ENCODE measurements around the gene KCMF1. TPM values are rescaled to one million over a fixed set of nuclear protein-coding genes. Genes with fewer than 3 reads are reported as not detected.

Gene KCMF1
- total RNA-seq, 2 experiments from 2014 or later = 78.1 to 98.5 TPM

- ChIA-PET POLR2A (no interaction called here), CTCF (interaction anchor here (0.5 to 7.5 kb wide), 4 partner anchors 9 to 484 kb away, joined by 3 to 66 read pairs (median 4); no protein-coding TSS in a partner anchor)
- intact Hi-C loops (cut with DNase I, micrococcal nuclease) = no loop called here
- H3K27ac Mint-ChIP-seq = peak overlapping the region; percentile 89
- no peak overlapping the region for H3K4me3 Mint-ChIP-seq
- peak; percentile 28 for ATAC-seq
- H3K27me3 Mint-ChIP-seq = no peaks in the 10 kb centered on the region
- no peak for DNase-seq
- peaks cover 50% of the 10 kb centered on the region for H3K36me3 Mint-ChIP-seq (ENCODE audit: low read depth)
- H3K4me1 Mint-ChIP-seq = peaks cover 78% of the 10 kb centered on the region
- H3K9me3 Mint-ChIP-seq (ENCODE audit: low read depth) = peaks cover 9% of the 10 kb centered on the region
These were observed 38.2 kb downstream of the KCMF1 start for GRCh38 chr2:85009019-85009618.

GRCh38 chr2:85010404-85010803 lies 39.4 kb downstream of the KCMF1 start:
- H3K4me1 Mint-ChIP-seq = peaks cover 86% of the 10 kb centered on the region
- ChIA-PET CTCF (interaction anchor here (7.5 kb wide), 1 partner anchor 85 kb away, joined by 66 read pairs; no protein-coding TSS in a partner anchor), POLR2A (interaction anchor here (0.5 to 0.6 kb wide), 2 partner anchors 10 to 87 kb away, joined by 4 to 7 read pairs; no protein-coding TSS in a partner anchor)
- no peaks in the 10 kb centered on the region for H3K27me3 Mint-ChIP-seq
- intact Hi-C loops (cut with DNase I, micrococcal nuclease) = loop anchor here (5.0 kb wide), 1 partner anchor 513 kb away; no protein-coding TSS in a partner anchor
- peaks cover 45% of the 10 kb centered on the region for H3K36me3 Mint-ChIP-seq (ENCODE audit: low read depth)
- DNase-seq (no peak), ATAC-seq (no peak)
- H3K9me3 Mint-ChIP-seq (ENCODE audit: low read depth) = peaks cover 8% of the 10 kb centered on the region
- H3K27ac Mint-ChIP-seq = peak overlapping the region; percentile 13
- no peak overlapping the region for H3K4me3 Mint-ChIP-seq

- peaks cover 88% of the 10 kb centered on the region for H3K4me1 Mint-ChIP-seq
- ChIA-PET CTCF (interaction anchor here (0.6 to 7.5 kb wide), 2 partner anchors 86 to 560 kb away, joined by 3 to 66 read pairs; no protein-coding TSS in a partner anchor), POLR2A (interaction anchor here (0.5 to 0.6 kb wide), 3 partner anchors 10 to 87 kb away, joined by 4 to 7 read pairs (median 4); no protein-coding TSS in a partner anchor)
- H3K27me3 Mint-ChIP-seq = no peaks in the 10 kb centered on the region
- DNase-seq = no peak
- intact Hi-C loops (cut with DNase I, micrococcal nuclease) = loop anchor here (1.0 to 5.0 kb wide), 2 partner anchors 9 to 514 kb away; no protein-coding TSS in a partner anchor
- H3K36me3 Mint-ChIP-seq (ENCODE audit: low read depth) = peaks cover 40% of the 10 kb centered on the region
- H3K9me3 Mint-ChIP-seq (ENCODE audit: low read depth) = peaks cover 8% of the 10 kb centered on the region
- peak; percentile 76 for ATAC-seq
- peak overlapping the region; percentile 80 for H3K27ac Mint-ChIP-seq
- H3K4me3 Mint-ChIP-seq = no peak overlapping the region
These were observed 40.1 kb downstream of the KCMF1 start for GRCh38 chr2:85011098-85011497.

GRCh38 chr2:85011747-85012146 lies 40.8 kb downstream of the KCMF1 start:
- Mint-ChIP-seq H3K27me3 (no peaks in the 10 kb centered on the region), H3K27ac (peak overlapping the region; percentile 80), H3K4me3 (no peak overlapping the region), H3K36me3 (ENCODE audit: low read depth) (peaks cover 38% of the 10 kb centered on the region), H3K9me3 (ENCODE audit: low read depth) (peaks cover 8% of the 10 kb centered on the region), H3K4me1 (peaks cover 90% of the 10 kb centered on the region)
- POLR2A ChIA-PET = no interaction called here
- CTCF ChIA-PET = interaction anchor here (0.6 to 7.5 kb wide), 5 partner anchors 17 to 561 kb away, joined by 3 to 66 read pairs (median 4); no protein-coding TSS in a partner anchor
- DNase-seq (no peak), ATAC-seq (no peak)
- intact Hi-C loops (cut with DNase I, micrococcal nuclease) = loop anchor here (1.0 to 5.0 kb wide), 2 partner anchors 9 to 514 kb away; no protein-coding TSS in a partner anchor

GRCh38 chr2:85012431-85012830 lies 41.5 kb downstream of the KCMF1 start:
- POLR2A ChIA-PET = no interaction called here
- no peak overlapping the region for H3K4me3 Mint-ChIP-seq
- CTCF ChIA-PET = interaction anchor here (0.6 to 7.5 kb wide), 5 partner anchors 16 to 166 kb away, joined by 3 to 66 read pairs (median 4); no protein-coding TSS in a partner anchor

GRCh38 chr2:85012855-85013254 lies 41.9 kb downstream of the KCMF1 start:
- Mint-ChIP-seq H3K36me3 (ENCODE audit: low read depth) (peaks cover 28% of the 10 kb centered on the region), H3K4me3 (no peak overlapping the region), H3K4me1 (peaks cover 91% of the 10 kb centered on the region), H3K9me3 (ENCODE audit: low read depth) (peaks cover 6% of the 10 kb centered on the region), H3K27ac (peak overlapping the region; percentile 92), H3K27me3 (no peaks in the 10 kb centered on the region)
- intact Hi-C loops (cut with DNase I, micrococcal nuclease) = loop anchor here (5.0 kb wide), 1 partner anchor 516 kb away; no protein-coding TSS in a partner anchor
- ChIA-PET CTCF (interaction anchor here (0.8 to 7.5 kb wide), 4 partner anchors 70 to 166 kb away, joined by 3 to 66 read pairs (median 4); no protein-coding TSS in a partner anchor), POLR2A (no interaction called here)
- ATAC-seq (peak; percentile 27), DNase-seq (no peak)

More at GRCh38 chr2:85012431-85012830, 41.5 kb downstream of the KCMF1 start:
- Mint-ChIP-seq H3K9me3 (ENCODE audit: low read depth) (peaks cover 6% of the 10 kb centered on the region), H3K27me3 (no peaks in the 10 kb centered on the region), H3K36me3 (ENCODE audit: low read depth) (peaks cover 32% of the 10 kb centered on the region), H3K4me1 (peaks cover 89% of the 10 kb centered on the region), H3K27ac (peak overlapping the region; percentile 92)
- intact Hi-C loops (cut with DNase I, micrococcal nuclease) = loop anchor here (5.0 kb wide), 1 partner anchor 515 kb away; no protein-coding TSS in a partner anchor
- ATAC-seq (no peak), DNase-seq (no peak)

- intact Hi-C loops (cut with DNase I, micrococcal nuclease) = loop anchor here in 1 of 2 experiments (1.0 to 2.0 kb wide), 2 partner anchors 45 to 77 kb away; partner anchors contain the start of gene KCMF1
- peak overlapping the region; percentile 92 for H3K27ac Mint-ChIP-seq
- DNase-seq (no peak), ATAC-seq (no peak)
- peaks cover 13% of the 10 kb centered on the region for H3K36me3 Mint-ChIP-seq (ENCODE audit: low read depth)
- ChIA-PET CTCF (interaction anchor here (0.6 to 7.5 kb wide), 30 partner anchors 13 to 497 kb away, joined by 3 to 66 read pairs (median 5); no protein-coding TSS in a partner anchor), POLR2A (interaction anchor here (0.6 to 1.4 kb wide), 7 partner anchors 19 to 546 kb away, joined by 3 to 11 read pairs (median 5); partner anchors contain the start of gene GGCX)
- no peaks in the 10 kb centered on the region for H3K27me3 Mint-ChIP-seq
- H3K4me1 Mint-ChIP-seq = peaks cover 86% of the 10 kb centered on the region
- no peak overlapping the region for H3K4me3 Mint-ChIP-seq
- H3K9me3 Mint-ChIP-seq (ENCODE audit: low read depth) = no peaks in the 10 kb centered on the region
These were observed 44.8 kb downstream of the KCMF1 start for GRCh38 chr2:85015653-85016360.

GRCh38 chr2:85016446-85016845 lies 45.5 kb downstream of the KCMF1 start:
- DNase-seq (no peak), ATAC-seq (no peak)
- Mint-ChIP-seq H3K4me3 (no peak overlapping the region), H3K27ac (no peak overlapping the region), H3K36me3 (ENCODE audit: low read depth) (peaks cover 7% of the 10 kb centered on the region), H3K4me1 (peaks cover 82% of the 10 kb centered on the region), H3K27me3 (no peaks in the 10 kb centered on the region), H3K9me3 (ENCODE audit: low read depth) (no peaks in the 10 kb centered on the region)
- intact Hi-C loops (cut with DNase I, micrococcal nuclease) = no loop called here
- ChIA-PET CTCF (interaction anchor here (0.6 to 7.5 kb wide), 13 partner anchors 14 to 118 kb away, joined by 3 to 66 read pairs (median 6); no protein-coding TSS in a partner anchor), POLR2A (interaction anchor here (0.7 kb wide), 1 partner anchor 78 kb away, joined by 9 read pairs; no protein-coding TSS in a partner anchor)

GRCh38 chr2:85017411-85018048 lies 46.6 kb downstream of the KCMF1 start:
- Mint-ChIP-seq H3K9me3 (ENCODE audit: low read depth) (no peaks in the 10 kb centered on the region), H3K27me3 (no peaks in the 10 kb centered on the region), H3K4me1 (peaks cover 76% of the 10 kb centered on the region), H3K4me3 (no peak overlapping the region), H3K27ac (peak overlapping the region; percentile 61), H3K36me3 (ENCODE audit: low read depth) (peaks cover 9% of the 10 kb centered on the region)
- ATAC-seq = peak; percentile 2
- intact Hi-C loops (cut with DNase I, micrococcal nuclease) = no loop called here
- POLR2A ChIA-PET = interaction anchor here (0.7 to 1.0 kb wide), 5 partner anchors 14 to 92 kb away, joined by 4 to 11 read pairs (median 10); no protein-coding TSS in a partner anchor
- DNase-seq = no peak
- CTCF ChIA-PET = interaction anchor here (0.5 to 3.7 kb wide), 29 partner anchors 8 to 587 kb away, joined by 3 to 14 read pairs (median 4); no protein-coding TSS in a partner anchor

GRCh38 chr2:85018049-85018447 lies 47.1 kb downstream of the KCMF1 start:
- DNase-seq (peak; percentile 40), ATAC-seq (peak; percentile 64)
- Mint-ChIP-seq H3K27ac (peak overlapping the region; percentile 61), H3K27me3 (no peaks in the 10 kb centered on the region), H3K4me3 (no peak overlapping the region), H3K36me3 (ENCODE audit: low read depth) (peaks cover 10% of the 10 kb centered on the region), H3K9me3 (ENCODE audit: low read depth) (no peaks in the 10 kb centered on the region), H3K4me1 (peaks cover 72% of the 10 kb centered on the region)
- ChIA-PET CTCF (interaction anchor here (0.5 to 3.7 kb wide), 27 partner anchors 9 to 588 kb away, joined by 3 to 14 read pairs (median 4); no protein-coding TSS in a partner anchor), POLR2A (interaction anchor here (0.7 to 1.0 kb wide), 5 partner anchors 15 to 92 kb away, joined by 4 to 11 read pairs (median 10); no protein-coding TSS in a partner anchor)
- intact Hi-C loops (cut with DNase I, micrococcal nuclease) = no loop called here

Data from activated CD4-positive, alpha-beta T cell treated with anti-CD3 and anti-CD28 coated beads for 36 hours (primary cell).